Peyer's patch (tissue), 4 donors: ENCODE results near the gene ASCC1. TPM values are rescaled to one million over a fixed set of nuclear protein-coding genes. Genes with fewer than 3 reads are reported as not detected.

Experiments used
- DNase-seq, 3 donors: peaks; one replicate each; pipeline ENCODE4 v3.0.0-alpha.2; 2017 to 2019
- H3K27ac ChIP-seq, 4 donors: fragments of 200-600 bp; sonication (generic); one replicate each; pipeline ENCODE4 v1.5.1; 2016 to 2019
- H3K27me3 ChIP-seq, 2 donors: fragments of 200-600 bp; sonication (generic); one replicate each; pipeline ENCODE4 v1.5.1; 2019
- H3K36me3 ChIP-seq, 3 donors: fragments of 200-600 bp; sonication (generic); one replicate each; pipeline ENCODE4 v1.5.1; 2016 to 2019
- H3K4me1 ChIP-seq, 4 donors: fragments of 200-600 bp; sonication (generic); one replicate each; pipeline ENCODE4 v1.5.1; 2016 to 2019
- H3K4me3 ChIP-seq, 4 donors: fragments of 200-600 bp; sonication (generic); 1 replicate in 3 of 4; 2 replicates in 1 of 4; pipeline ENCODE4 v1.5.1; 2016 to 2019; ENCODE audit warnings: mild to moderate bottlenecking in 1 of 4
- H3K9me3 ChIP-seq, 4 donors: fragments of 200-600 bp; sonication (generic); one replicate each; pipeline ENCODE4 v1.5.1; 2016 to 2019; ENCODE audit warnings: mild to moderate bottlenecking in 1 of 4
- CTCF ChIP-seq, 6 experiments: fragments of 450-650 bp in 4 of 6; fragments of 200-600 bp in 2 of 6; sonication (generic) in 1 of 6; IDR thresholded peaks; one replicate each; pipeline ENCODE4 v1.5.1; 2017 to 2019; ENCODE audit warnings: antibody characterized with exemption in 6 of 6, mild to moderate bottlenecking in 3 of 6, moderate library complexity in 1 of 6
- POLR2A ChIP-seq, 2 donors: fragments of 450-650 bp; IDR thresholded peaks; one replicate each; pipeline ENCODE4 v1.5.1; 2017; ENCODE audit warnings: antibody characterized with exemption in 2 of 2, mild to moderate bottlenecking in 2 of 2, moderate library complexity in 2 of 2
- total RNA-seq, 4 donors: library from RNA; depleted of rRNA; stranded (reverse); fragments of >200 nt; gene quantifications; one replicate each; pipeline ENCODE4 v1.1.0, GENCODE V29; 2016

The ASCC1 gene
- total RNA-seq, 4 donors from 2014 or later = 9.7 to 48.7 (median 21.5) TPM

- Histone ChIP-seq H3K9me3 (no peaks in the 10 kb centered on the region), H3K27ac (no peak overlapping the region), H3K4me3 (no peak overlapping the region), H3K27me3 (no peaks in the 10 kb centered on the region), H3K4me1 (no peaks in the 10 kb centered on the region), H3K36me3 (no peaks in the 10 kb centered on the region)
- no peak for TF ChIP-seq CTCF (IDR thresholded peaks at IDR 0.05)
- no peak for TF ChIP-seq POLR2A (IDR thresholded peaks at IDR 0.05)
- DNase-seq = peak in 1 of 3 donors; percentile 83
These were observed 152.2 kb downstream of the ASCC1 start for GRCh38 chr10:72063703-72064391.

GRCh38 chr10:72062832-72063702, 153.0 kb downstream of the ASCC1 start:
- H3K9me3 ChIP-seq = no peaks in the 10 kb centered on the region
- no peak for TF ChIP-seq POLR2A (IDR thresholded peaks at IDR 0.05)
- no peak for TF ChIP-seq CTCF (IDR thresholded peaks at IDR 0.05)
- H3K27ac ChIP-seq = no peak overlapping the region
- no peaks in the 10 kb centered on the region for H3K36me3 ChIP-seq
- DNase-seq = no peak
- no peaks in the 10 kb centered on the region for H3K27me3 ChIP-seq
- no peak overlapping the region for H3K4me3 ChIP-seq
- no peaks in the 10 kb centered on the region for H3K4me1 ChIP-seq

GRCh38 chr10:72062382-72062781, 153.7 kb downstream of the ASCC1 start:
- Histone ChIP-seq H3K27ac (no peak overlapping the region), H3K27me3 (no peaks in the 10 kb centered on the region), H3K36me3 (no peaks in the 10 kb centered on the region), H3K4me1 (no peaks in the 10 kb centered on the region), H3K4me3 (no peak overlapping the region), H3K9me3 (no peaks in the 10 kb centered on the region)
- no peak for DNase-seq
- no peak for TF ChIP-seq POLR2A (IDR thresholded peaks at IDR 0.05)
- no peak for TF ChIP-seq CTCF (IDR thresholded peaks at IDR 0.05)

- H3K36me3 ChIP-seq = no peaks in the 10 kb centered on the region
- H3K4me1 ChIP-seq = no peaks in the 10 kb centered on the region
- TF ChIP-seq CTCF (IDR thresholded peaks at IDR 0.05) (no peak), POLR2A (IDR thresholded peaks at IDR 0.05) (no peak)
- H3K4me3 ChIP-seq = no peak overlapping the region
- H3K27ac ChIP-seq = no peak overlapping the region
- no peaks in the 10 kb centered on the region for H3K27me3 ChIP-seq
- no peaks in the 10 kb centered on the region for H3K9me3 ChIP-seq
- DNase-seq = no peak
These were observed 154.1 kb downstream of the ASCC1 start for GRCh38 chr10:72061930-72062329.

- TF ChIP-seq POLR2A (IDR thresholded peaks at IDR 0.05) (no peak), CTCF (IDR thresholded peaks at IDR 0.05) (no peak)
- DNase-seq = no peak
- H3K27ac ChIP-seq = no peak overlapping the region
- H3K36me3 ChIP-seq = no peaks in the 10 kb centered on the region
- H3K27me3 ChIP-seq = no peaks in the 10 kb centered on the region
- H3K4me3 ChIP-seq = no peak overlapping the region
- no peaks in the 10 kb centered on the region for H3K9me3 ChIP-seq
- no peaks in the 10 kb centered on the region for H3K4me1 ChIP-seq
These were observed 154.6 kb downstream of the ASCC1 start for GRCh38 chr10:72061491-72061890.
